ENCODE data around the gene FRRS1L. TPM values are rescaled to one million over a fixed set of nuclear protein-coding genes. Genes with fewer than 3 reads are reported as not detected.
A peak's percentile ranks its signal among the peaks of the same experiment; 100 is the strongest.

The FRRS1L gene
- total and polyA plus RNA-seq, 2 of the 13 experiments (the other 11 are each of a cell fraction or from before 2014, with no cell fraction given) = 0.02 to 0.03 TPM

DNA sequence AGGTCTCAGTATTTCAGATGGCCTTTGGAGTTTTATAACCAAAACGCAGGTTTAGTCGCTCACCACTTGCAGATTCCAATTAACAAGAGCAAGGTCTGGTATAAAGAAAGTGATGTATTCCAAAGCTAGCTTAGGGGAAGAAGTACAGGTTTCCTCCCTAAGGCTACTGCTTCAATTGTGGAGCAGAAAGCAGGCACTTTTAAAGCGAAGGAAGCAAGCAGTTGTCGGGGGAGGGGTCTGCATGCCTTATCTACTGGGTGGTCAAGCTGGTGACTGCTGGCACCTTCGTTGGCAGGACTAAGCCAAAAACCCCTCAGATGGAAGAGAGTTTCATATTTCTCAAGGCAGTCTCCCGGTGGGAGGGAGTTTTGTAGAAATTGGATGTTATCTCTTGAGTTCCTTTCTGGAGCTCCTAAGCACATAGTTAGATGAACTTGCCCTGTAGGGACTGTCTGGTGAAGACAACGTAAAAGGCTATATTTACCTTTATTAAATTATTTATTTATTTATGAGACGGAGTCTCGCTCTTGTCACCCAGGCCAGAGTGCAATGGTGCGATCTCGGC, 45.7 kb downstream of the FRRS1L start (continued):
- TF ChIP-seq ZSCAN30 (CRISPR knock-in tag; IDR thresholded peaks at IDR 0.05) (0 out of 2 replicates have a peak, but pooled peaks have one; percentile 4), FOXK1 (CRISPR knock-in tag; IDR thresholded peaks at IDR 0.05; ENCODE audit: borderline replicate concordance, low read depth) (no peak), GABPA (IDR thresholded peaks at IDR 0.05; ENCODE audit: low read depth, low read length) (no peak), GABPA (CRISPR knock-in tag; IDR thresholded peaks at IDR 0.05; ENCODE audit: low read depth) (0 out of 2 replicates have a peak, but pooled peaks have one; percentile 15), HNRNPUL1 (IDR thresholded peaks at IDR 0.05; ENCODE audit: low read depth, low read length) (no peak), HNRNPH1 (optimal IDR thresholded peaks at IDR 0.05; ENCODE audit: low read depth, low read length) (no peak)
- TF ChIP-seq, protein P1, sequence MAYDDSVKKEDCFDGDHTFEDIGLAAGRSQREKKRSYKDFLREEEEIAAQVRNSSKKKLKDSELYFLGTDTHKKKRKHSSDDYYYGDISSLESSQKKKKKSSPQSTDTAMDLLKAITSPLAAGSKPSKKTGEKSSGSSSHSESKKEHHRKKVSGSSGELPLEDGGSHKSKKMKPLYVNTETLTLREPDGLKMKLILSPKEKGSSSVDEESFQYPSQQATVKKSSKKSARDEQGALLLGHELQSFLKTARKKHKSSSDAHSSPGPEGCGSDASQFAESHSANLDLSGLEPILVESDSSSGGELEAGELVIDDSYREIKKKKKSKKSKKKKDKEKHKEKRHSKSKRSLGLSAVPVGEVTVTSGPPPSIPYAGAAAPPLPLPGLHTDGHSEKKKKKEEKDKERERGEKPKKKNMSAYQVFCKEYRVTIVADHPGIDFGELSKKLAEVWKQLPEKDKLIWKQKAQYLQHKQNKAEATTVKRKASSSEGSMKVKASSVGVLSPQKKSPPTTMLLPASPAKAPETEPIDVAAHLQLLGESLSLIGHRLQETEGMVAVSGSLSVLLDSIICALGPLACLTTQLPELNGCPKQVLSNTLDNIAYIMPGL (CRISPR knock-in tag; IDR thresholded peaks at IDR 0.05; ENCODE audit: borderline replicate concordance in 1 of 2, low read depth in 1 of 2) = 0 out of 4 replicates have a peak, but pooled peaks of 1 of the 2 experiments have one; percentile 14

DNA sequence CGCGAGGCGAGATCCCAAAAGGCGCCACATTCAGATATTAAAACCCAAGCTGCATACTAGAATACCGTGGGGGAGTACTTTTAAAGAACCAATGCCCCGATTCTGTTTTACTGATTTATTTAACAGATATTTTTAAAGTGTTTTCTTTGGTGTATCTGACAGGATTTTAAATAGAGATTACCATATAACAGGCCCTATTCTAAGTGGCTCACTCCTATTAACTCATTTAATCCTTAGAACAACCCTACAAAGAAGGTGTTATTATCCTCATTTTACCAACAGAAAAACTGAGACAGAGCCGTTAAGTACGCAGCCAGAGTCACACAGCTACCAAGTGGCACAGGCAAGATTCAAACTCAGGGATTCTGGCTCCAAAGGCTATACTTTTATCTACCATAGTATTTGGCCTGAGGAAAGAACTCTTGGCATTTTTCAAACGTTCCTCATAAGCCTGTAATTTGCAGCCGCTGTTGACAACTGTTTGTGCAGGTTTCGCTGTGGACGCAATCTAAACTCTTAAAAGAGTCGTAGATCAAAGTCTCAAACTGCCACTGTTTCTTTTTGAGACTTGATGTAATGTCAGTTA, 46.8 kb downstream of the FRRS1L start:
- ChIA-PET POLR2A (interaction anchor here (0.7 to 1.6 kb wide), 10 partner anchors 9 to 84 kb away, joined by 3 to 10 read pairs (median 4); no protein-coding TSS in a partner anchor), CTCF (ENCODE audit: low intra/inter-chr PET ratio, low total read pairs) (no interaction called here)
- peak overlapping the region; percentile 65 to 96 (median 91) for H3K4me3 ChIP-seq (replicated peaks in 1 of 3; ENCODE audit: insufficient read depth in 1 of 3, low read depth in 2 of 3, low read length in 3 of 3)
- H4K20me1 ChIP-seq (ENCODE audit: insufficient read depth, low read length) = peaks cover 14% of the 10 kb centered on the region
- H3K4me1 ChIP-seq (ENCODE audit: insufficient read depth, low read length) = peaks cover 81% of the 10 kb centered on the region
- whole genome bisulfite sequencing (ENCODE audit: low lambda C conversion rate) = 9% methylated on average over 13 of the region's 13 CpGs
- no peaks in the 10 kb centered on the region for H3K36me3 ChIP-seq (replicated peaks in 1 of 2; ENCODE audit: control insufficient read depth in 1 of 2, insufficient read depth in 2 of 2, low read length in 2 of 2)
- no peak for ATAC-seq
- peak overlapping the region; percentile 63 for H3K9ac ChIP-seq (ENCODE audit: insufficient read depth, low read depth, low read length)
- peak overlapping the region; percentile 58 for H3K27ac ChIP-seq (ENCODE audit: extremely low read length, insufficient read depth, low read length)
- peaks cover 41% of the 10 kb centered on the region for H3K79me2 ChIP-seq (ENCODE audit: insufficient read depth, low read length)
- intact Hi-C loops (cut with micrococcal nuclease; ENCODE audit: unreplicated experiment) = loop anchor here (5.0 kb wide), 2 partner anchors 62 to 108 kb away; partner anchors contain the start of gene CTNNAL1
- H3K4me2 ChIP-seq (ENCODE audit: low read depth, low read length) = peak overlapping the region; percentile 95
- H2AFZ ChIP-seq (ENCODE audit: low read length) = no peak overlapping the region
- in situ Hi-C loops (cut with HindIII; ENCODE audit: extremely low pct_ligation_motif_present, low pct_unique_long_range_greater_than_20kb) = no loop called here
- BruUV-seq (replicated peaks) = no TSS peak
- no peaks in the 10 kb centered on the region for H3K27me3 ChIP-seq (ENCODE audit: control insufficient read depth in 1 of 2, insufficient read depth in 2 of 2, low read length in 2 of 2)
- DNase-seq (ENCODE audit: low spot score) = no peak
- no peak for FAIRE-seq
- H3K9me3 ChIP-seq (ENCODE audit: low read length) = no peaks in the 10 kb centered on the region
- TF ChIP-seq ZNF616 (CRISPR knock-in tag; IDR thresholded peaks at IDR 0.05; ENCODE audit: low read depth) (no peak), POGZ (CRISPR knock-in tag; IDR thresholded peaks at IDR 0.05) (0 out of 2 replicates have a peak, but pooled peaks have one; percentile 11), ZNF878 (CRISPR knock-in tag; IDR thresholded peaks at IDR 0.05) (peak; percentile 81; the same call in 1 of the 2 replicates), ZNF143 (CRISPR knock-in tag; IDR thresholded peaks at IDR 0.05) (peak; percentile 70), ZBTB7B (CRISPR knock-in tag; IDR thresholded peaks at IDR 0.05) (no peak), YY1 (IDR thresholded peaks at IDR 0.05; ENCODE audit: insufficient read depth, insufficient replicate concordance, low read depth, low read length) (no peak)
- TF ChIP-seq, protein P2, sequence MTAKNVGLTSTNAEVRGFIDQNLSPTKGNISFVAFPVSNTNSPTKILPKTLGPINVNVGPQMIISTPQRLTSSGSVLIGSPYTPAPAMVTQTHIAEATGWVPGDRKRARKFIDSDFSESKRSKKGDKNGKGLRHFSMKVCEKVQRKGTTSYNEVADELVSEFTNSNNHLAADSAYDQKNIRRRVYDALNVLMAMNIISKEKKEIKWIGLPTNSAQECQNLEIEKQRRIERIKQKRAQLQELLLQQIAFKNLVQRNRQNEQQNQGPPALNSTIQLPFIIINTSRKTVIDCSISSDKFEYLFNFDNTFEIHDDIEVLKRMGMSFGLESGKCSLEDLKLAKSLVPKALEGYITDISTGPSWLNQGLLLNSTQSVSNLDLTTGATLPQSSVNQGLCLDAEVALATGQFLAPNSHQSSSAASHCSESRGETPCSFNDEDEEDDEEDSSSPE (CRISPR knock-in tag; IDR thresholded peaks at IDR 0.05) = peak; percentile 95
- TF ChIP-seq, protein P3, sequence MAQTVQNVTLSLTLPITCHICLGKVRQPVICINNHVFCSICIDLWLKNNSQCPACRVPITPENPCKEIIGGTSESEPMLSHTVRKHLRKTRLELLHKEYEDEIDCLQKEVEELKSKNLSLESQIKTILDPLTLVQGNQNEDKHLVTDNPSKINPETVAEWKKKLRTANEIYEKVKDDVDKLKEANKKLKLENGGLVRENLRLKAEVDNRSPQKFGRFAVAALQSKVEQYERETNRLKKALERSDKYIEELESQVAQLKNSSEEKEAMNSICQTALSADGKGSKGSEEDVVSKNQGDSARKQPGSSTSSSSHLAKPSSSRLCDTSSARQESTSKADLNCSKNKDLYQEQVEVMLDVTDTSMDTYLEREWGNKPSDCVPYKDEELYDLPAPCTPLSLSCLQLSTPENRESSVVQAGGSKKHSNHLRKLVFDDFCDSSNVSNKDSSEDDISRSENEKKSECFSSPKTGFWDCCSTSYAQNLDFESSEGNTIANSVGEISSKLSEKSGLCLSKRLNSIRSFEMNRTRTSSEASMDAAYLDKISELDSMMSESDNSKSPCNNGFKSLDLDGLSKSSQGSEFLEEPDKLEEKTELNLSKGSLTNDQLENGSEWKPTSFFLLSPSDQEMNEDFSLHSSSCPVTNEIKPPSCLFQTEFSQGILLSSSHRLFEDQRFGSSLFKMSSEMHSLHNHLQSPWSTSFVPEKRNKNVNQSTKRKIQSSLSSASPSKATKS (CRISPR knock-in tag; IDR thresholded peaks at IDR 0.05) = no peak
- TF ChIP-seq, protein P4, sequence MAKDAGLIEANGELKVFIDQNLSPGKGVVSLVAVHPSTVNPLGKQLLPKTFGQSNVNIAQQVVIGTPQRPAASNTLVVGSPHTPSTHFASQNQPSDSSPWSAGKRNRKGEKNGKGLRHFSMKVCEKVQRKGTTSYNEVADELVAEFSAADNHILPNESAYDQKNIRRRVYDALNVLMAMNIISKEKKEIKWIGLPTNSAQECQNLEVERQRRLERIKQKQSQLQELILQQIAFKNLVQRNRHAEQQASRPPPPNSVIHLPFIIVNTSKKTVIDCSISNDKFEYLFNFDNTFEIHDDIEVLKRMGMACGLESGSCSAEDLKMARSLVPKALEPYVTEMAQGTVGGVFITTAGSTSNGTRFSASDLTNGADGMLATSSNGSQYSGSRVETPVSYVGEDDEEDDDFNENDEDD (CRISPR knock-in tag; IDR thresholded peaks at IDR 0.05; ENCODE audit: borderline replicate concordance) = peak; percentile 90

All from HepG2 (cell line).